Hepatocyte (in vitro differentiated cells): ENCODE measurements around the gene AMPD3.

Experiments
- EZH2 ChIP-seq: fragments of 200-600 bp; sonication (generic); IDR thresholded peaks from 2 replicates; pipeline ENCODE4 v1.6.1; 2016; ENCODE audit warnings: antibody characterized with exemption, mild to moderate bottlenecking, borderline replicate concordance
- EZH2phosphoT487 ChIP-seq: fragments of 200-600 bp; sonication (generic); IDR thresholded peaks from one replicate; pipeline ENCODE4 v1.6.1; 2018; ENCODE audit warnings: antibody characterized with exemption, mild to moderate bottlenecking, low read depth, moderate library complexity; ENCODE audit not compliant: unreplicated experiment, severe bottlenecking
- TF ChIP-seq, protein P1 (sequence below): fragments of 200-600 bp; sonication (generic); IDR thresholded peaks from 2 replicates; pipeline ENCODE4 v1.5.1; 2016; ENCODE audit warnings: antibody characterized with exemption, mild to moderate bottlenecking; ENCODE audit not compliant: poor library complexity

DNA sequence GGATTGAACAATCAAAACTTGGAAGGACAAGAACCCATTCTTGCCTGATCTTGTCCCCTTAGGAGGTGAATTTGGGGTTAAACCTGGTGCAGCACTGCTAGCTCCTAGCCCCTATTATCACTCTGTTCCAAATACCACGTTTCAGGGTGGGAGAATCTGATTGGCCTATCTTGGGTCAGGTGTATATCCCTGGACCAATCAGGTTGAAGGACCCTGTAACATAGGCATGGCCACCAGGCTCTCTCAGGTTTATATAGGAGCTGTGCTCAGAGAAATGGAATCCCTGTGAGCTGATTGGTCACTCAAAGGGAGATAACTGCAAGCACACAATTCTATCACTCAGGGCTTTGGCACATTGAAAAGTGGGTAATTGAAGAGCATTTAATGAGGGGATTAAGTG is 26.6 kb upstream of the AMPD3 start:
- TF ChIP-seq, protein P1, sequence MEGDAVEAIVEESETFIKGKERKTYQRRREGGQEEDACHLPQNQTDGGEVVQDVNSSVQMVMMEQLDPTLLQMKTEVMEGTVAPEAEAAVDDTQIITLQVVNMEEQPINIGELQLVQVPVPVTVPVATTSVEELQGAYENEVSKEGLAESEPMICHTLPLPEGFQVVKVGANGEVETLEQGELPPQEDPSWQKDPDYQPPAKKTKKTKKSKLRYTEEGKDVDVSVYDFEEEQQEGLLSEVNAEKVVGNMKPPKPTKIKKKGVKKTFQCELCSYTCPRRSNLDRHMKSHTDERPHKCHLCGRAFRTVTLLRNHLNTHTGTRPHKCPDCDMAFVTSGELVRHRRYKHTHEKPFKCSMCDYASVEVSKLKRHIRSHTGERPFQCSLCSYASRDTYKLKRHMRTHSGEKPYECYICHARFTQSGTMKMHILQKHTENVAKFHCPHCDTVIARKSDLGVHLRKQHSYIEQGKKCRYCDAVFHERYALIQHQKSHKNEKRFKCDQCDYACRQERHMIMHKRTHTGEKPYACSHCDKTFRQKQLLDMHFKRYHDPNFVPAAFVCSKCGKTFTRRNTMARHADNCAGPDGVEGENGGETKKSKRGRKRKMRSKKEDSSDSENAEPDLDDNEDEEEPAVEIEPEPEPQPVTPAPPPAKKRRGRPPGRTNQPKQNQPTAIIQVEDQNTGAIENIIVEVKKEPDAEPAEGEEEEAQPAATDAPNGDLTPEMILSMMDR = no peak
- no peak for TF ChIP-seq EZH2
- TF ChIP-seq EZH2phosphoT487 = no peak
